ENCODE data around the gene ATP5F1A.
"Not testable (repeated sequence)": the region's sequence is repeated elsewhere in the genome, so short reads cannot be mapped to it uniquely, and the experiment has no call there.

ATP5F1A gene

DNA sequence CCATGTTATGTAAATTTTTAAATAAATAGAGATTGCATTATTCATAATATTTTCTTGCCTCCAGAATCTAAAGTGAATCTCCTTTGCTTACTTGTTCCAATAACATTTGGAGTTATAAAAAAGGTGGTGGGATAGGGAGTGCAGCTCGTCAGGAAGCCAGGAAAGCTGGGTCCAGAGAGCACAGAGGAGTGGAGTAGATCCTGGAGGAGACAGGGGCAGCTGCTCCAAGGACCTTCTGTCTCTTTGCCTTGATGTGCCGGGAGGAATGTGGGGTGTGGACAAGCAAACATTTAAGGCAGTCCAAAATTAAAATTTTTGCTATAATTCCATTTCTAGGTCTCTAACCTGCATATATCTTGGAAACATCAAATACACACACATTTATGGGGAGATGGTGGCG lies 35.4 kb upstream of the ATP5F1A start:
- no peak overlapping the region for H3K4me2 ChIP-seq (ENCODE audit: insufficient read depth, low read length, poor library complexity, severe bottlenecking)
- H3K4me1 ChIP-seq (ENCODE audit: control insufficient read depth in 2 of 2, insufficient read depth in 1 of 2, low read depth in 1 of 2, low read length in 2 of 2) = peaks cover 0 to 2% of the 10 kb centered on the region in 2 donors
- H3K9ac ChIP-seq (ENCODE audit: low read depth, low read length, poor library complexity) = no peak overlapping the region
- no peak overlapping the region for H3K27ac ChIP-seq (replicated peaks; ENCODE audit: low read length)
- no peak overlapping the region for H3K18ac ChIP-seq (ENCODE audit: low read length)
- H3K79me1 ChIP-seq (ENCODE audit: low read depth, low read length) = no peaks in the 10 kb centered on the region
- no peak overlapping the region for H4K8ac ChIP-seq (ENCODE audit: low read depth, low read length)
- no peaks in the 10 kb centered on the region for H3K27me3 ChIP-seq (ENCODE audit: control insufficient read depth in 3 of 3, insufficient read depth in 3 of 3, low read depth in 1 of 3, low read length in 3 of 3)
- no peak for DNase-seq (ENCODE audit: low spot score)
- no peak overlapping the region for H3K4me3 ChIP-seq (ENCODE audit: low read length in 2 of 2)
- no peak overlapping the region for H4K91ac ChIP-seq (ENCODE audit: low read depth, low read length, poor library complexity)
- H3K9me3 ChIP-seq (replicated peaks in 1 of 2; ENCODE audit: control insufficient read depth in 2 of 2, insufficient read depth in 1 of 2, low read depth in 1 of 2, low read length in 2 of 2) = no peaks in the 10 kb centered on the region
- WGBS, 2 donors (ENCODE audit: extremely low coverage in 2 of 2, insufficient read length in 2 of 2, insufficient replicate concordance in 1 of 2) = no CpG with 5 or more reads among the region's 3 CpGs
- H2AFZ ChIP-seq (ENCODE audit: low read length) = no peak overlapping the region
- H2AK5ac ChIP-seq (ENCODE audit: low read depth, low read length) = no peak overlapping the region
- H3K4ac ChIP-seq (ENCODE audit: low read length) = no peak overlapping the region
- peaks cover 8 to 30% of the 10 kb centered on the region in 2 donors for H3K36me3 ChIP-seq (replicated peaks in 1 of 2; ENCODE audit: control insufficient read depth in 2 of 2, insufficient read depth in 2 of 2, low read length in 2 of 2)
- H2BK120ac ChIP-seq (ENCODE audit: low read depth, low read length) = no peak overlapping the region
- no peak overlapping the region for H2BK12ac ChIP-seq (ENCODE audit: low read length)
- no peak overlapping the region for H3K14ac ChIP-seq (ENCODE audit: low read length)
- H3K23ac ChIP-seq (ENCODE audit: low read depth, low read length, poor library complexity) = no peak overlapping the region
- no peak overlapping the region for H2BK15ac ChIP-seq (ENCODE audit: low read length)
- H2BK5ac ChIP-seq (ENCODE audit: low read length) = no peak overlapping the region

DNA sequence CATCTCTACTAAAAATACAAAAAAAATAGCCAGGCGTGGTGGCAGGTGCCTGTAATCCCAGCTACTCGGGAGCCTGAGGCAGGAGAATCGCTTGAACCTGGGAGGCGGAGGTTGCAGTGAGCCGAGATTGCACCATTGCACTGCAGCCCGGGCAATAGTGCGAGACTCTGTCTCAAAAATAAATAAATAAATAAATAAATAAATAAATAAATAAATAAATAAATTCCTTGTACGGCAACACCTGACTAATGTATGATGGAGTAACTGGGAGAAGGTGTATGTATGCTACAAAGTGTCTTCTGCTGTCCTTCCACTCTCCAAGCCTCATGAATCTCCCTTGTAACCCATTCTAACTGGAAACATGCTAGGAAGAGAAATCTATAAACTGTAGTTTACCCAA lies 32.5 kb upstream of the ATP5F1A start:
- not testable (repeated sequence) for H3K27me3 ChIP-seq (ENCODE audit: control insufficient read depth in 3 of 3, insufficient read depth in 3 of 3, low read depth in 1 of 3, low read length in 3 of 3); H3K14ac ChIP-seq (ENCODE audit: low read length); H3K27ac ChIP-seq (replicated peaks; ENCODE audit: low read length); H4K8ac ChIP-seq (ENCODE audit: low read depth, low read length); H3K18ac ChIP-seq (ENCODE audit: low read length); H2BK15ac ChIP-seq (ENCODE audit: low read length); H2AFZ ChIP-seq (ENCODE audit: low read length); H4K91ac ChIP-seq (ENCODE audit: low read depth, low read length, poor library complexity); H3K23ac ChIP-seq (ENCODE audit: low read depth, low read length, poor library complexity); H2BK120ac ChIP-seq (ENCODE audit: low read depth, low read length); H3K4me3 ChIP-seq (ENCODE audit: low read length in 2 of 2); H3K4me1 ChIP-seq (ENCODE audit: control insufficient read depth in 2 of 2, insufficient read depth in 1 of 2, low read depth in 1 of 2, low read length in 2 of 2); H3K4ac ChIP-seq (ENCODE audit: low read length); H3K9ac ChIP-seq (ENCODE audit: low read depth, low read length, poor library complexity); H2BK5ac ChIP-seq (ENCODE audit: low read length); H2AK5ac ChIP-seq (ENCODE audit: low read depth, low read length); H2BK12ac ChIP-seq (ENCODE audit: low read length); H3K79me1 ChIP-seq (ENCODE audit: low read depth, low read length); DNase-seq (ENCODE audit: low spot score); H3K9me3 ChIP-seq (replicated peaks in 1 of 2; ENCODE audit: control insufficient read depth in 2 of 2, insufficient read depth in 1 of 2, low read depth in 1 of 2, low read length in 2 of 2); H3K4me2 ChIP-seq (ENCODE audit: insufficient read depth, low read length, poor library complexity, severe bottlenecking)
- peaks cover 10 to 58% of the 10 kb centered on the region in 2 donors for H3K36me3 ChIP-seq (replicated peaks in 1 of 2; ENCODE audit: control insufficient read depth in 2 of 2, insufficient read depth in 2 of 2, low read length in 2 of 2)
- WGBS, 2 donors (ENCODE audit: extremely low coverage in 2 of 2, insufficient read length in 2 of 2, insufficient replicate concordance in 1 of 2) = no CpG with 5 or more reads among the region's 8 CpGs

DNA sequence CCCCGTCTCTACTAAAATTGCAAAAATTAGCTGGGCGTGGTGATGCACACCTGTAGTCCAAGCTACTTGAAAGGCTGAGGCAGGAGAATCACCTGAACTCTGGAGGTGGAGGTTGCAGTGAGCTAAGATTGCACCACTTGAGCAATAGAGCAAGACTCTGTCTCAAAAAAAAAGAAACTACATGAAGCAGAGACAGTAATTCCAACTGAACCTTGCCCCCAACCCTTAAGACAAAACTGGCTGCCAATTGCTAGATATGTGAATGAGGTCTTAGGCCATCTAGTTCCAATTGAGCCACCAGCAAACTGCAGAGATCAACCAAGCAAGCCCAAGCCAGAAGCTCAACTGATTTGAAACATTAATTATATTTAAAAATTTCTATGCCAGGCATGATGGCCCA lies 32.0 kb upstream of the ATP5F1A start:
- H2BK5ac ChIP-seq (ENCODE audit: low read length) = no peak overlapping the region
- no peak overlapping the region for H2BK12ac ChIP-seq (ENCODE audit: low read length)
- H4K8ac ChIP-seq (ENCODE audit: low read depth, low read length) = no peak overlapping the region

DNA sequence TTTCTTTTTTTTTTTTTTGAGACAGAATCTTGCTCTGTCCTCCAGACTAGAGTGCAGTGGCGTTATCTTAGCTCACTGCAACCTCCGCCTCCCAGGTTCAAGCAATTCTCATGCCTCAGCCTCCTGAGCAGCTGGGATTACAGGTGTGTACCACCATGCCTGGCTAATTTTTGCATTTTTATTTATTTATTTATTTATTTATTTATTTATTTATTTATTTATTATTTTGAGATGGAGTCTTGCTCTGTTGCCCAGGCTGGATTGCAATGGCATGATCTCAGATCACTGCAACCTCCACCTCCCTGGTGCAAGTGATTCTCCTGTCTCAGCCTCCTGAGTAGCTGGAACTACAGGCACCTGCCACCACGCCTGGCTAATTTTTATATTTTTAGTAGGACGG lies 28.5 kb upstream of the ATP5F1A start:
- H3K36me3 ChIP-seq (replicated peaks in 1 of 2; ENCODE audit: control insufficient read depth in 2 of 2, insufficient read depth in 2 of 2, low read length in 2 of 2) = peaks cover 22 to 89% of the 10 kb centered on the region in 2 donors
- WGBS, 2 donors (ENCODE audit: extremely low coverage in 2 of 2, insufficient read length in 2 of 2, insufficient replicate concordance in 1 of 2) = no CpG with 5 or more reads among the region's 4 CpGs

More for the DNA sequence above, 32.0 kb upstream of the ATP5F1A start:
- Histone ChIP-seq H3K27ac (replicated peaks; ENCODE audit: low read length) (no peak overlapping the region), H3K9me3 (replicated peaks in 1 of 2; ENCODE audit: control insufficient read depth in 2 of 2, insufficient read depth in 1 of 2, low read depth in 1 of 2, low read length in 2 of 2) (no peaks in the 10 kb centered on the region), H3K14ac (ENCODE audit: low read length) (no peak overlapping the region), H4K91ac (ENCODE audit: low read depth, low read length, poor library complexity) (no peak overlapping the region), H3K36me3 (replicated peaks in 1 of 2; ENCODE audit: control insufficient read depth in 2 of 2, insufficient read depth in 2 of 2, low read length in 2 of 2) (peaks cover 10 to 63% of the 10 kb centered on the region in 2 donors), H2AFZ (ENCODE audit: low read length) (no peak overlapping the region), H2BK15ac (ENCODE audit: low read length) (no peak overlapping the region), H3K4me3 (ENCODE audit: low read length in 2 of 2) (no peak overlapping the region), H3K79me1 (ENCODE audit: low read depth, low read length) (no peaks in the 10 kb centered on the region), H3K4me1 (ENCODE audit: control insufficient read depth in 2 of 2, insufficient read depth in 1 of 2, low read depth in 1 of 2, low read length in 2 of 2) (peaks cover 0 to 2% of the 10 kb centered on the region in 2 donors), H3K23ac (ENCODE audit: low read depth, low read length, poor library complexity) (no peak overlapping the region), H2AK5ac (ENCODE audit: low read depth, low read length) (no peak overlapping the region), H3K9ac (ENCODE audit: low read depth, low read length, poor library complexity) (no peak overlapping the region), H2BK120ac (ENCODE audit: low read depth, low read length) (no peak overlapping the region), H3K4me2 (ENCODE audit: insufficient read depth, low read length, poor library complexity, severe bottlenecking) (no peak overlapping the region), H3K27me3 (ENCODE audit: control insufficient read depth in 3 of 3, insufficient read depth in 3 of 3, low read depth in 1 of 3, low read length in 3 of 3) (no peaks in the 10 kb centered on the region), H3K4ac (ENCODE audit: low read length) (no peak overlapping the region), H3K18ac (ENCODE audit: low read length) (no peak overlapping the region)
- WGBS, 2 donors (ENCODE audit: extremely low coverage in 2 of 2, insufficient read length in 2 of 2, insufficient replicate concordance in 1 of 2) = no CpG with 5 or more reads among the region's 2 CpGs
- DNase-seq (ENCODE audit: low spot score) = no peak

More for the DNA sequence above, 28.5 kb upstream of the ATP5F1A start:
- not testable (repeated sequence) for H3K14ac ChIP-seq (ENCODE audit: low read length); H3K4ac ChIP-seq (ENCODE audit: low read length); H3K27ac ChIP-seq (replicated peaks; ENCODE audit: low read length); H2AK5ac ChIP-seq (ENCODE audit: low read depth, low read length); H2BK12ac ChIP-seq (ENCODE audit: low read length); H2AFZ ChIP-seq (ENCODE audit: low read length); H3K4me2 ChIP-seq (ENCODE audit: insufficient read depth, low read length, poor library complexity, severe bottlenecking); H3K27me3 ChIP-seq (ENCODE audit: control insufficient read depth in 3 of 3, insufficient read depth in 3 of 3, low read depth in 1 of 3, low read length in 3 of 3); H2BK15ac ChIP-seq (ENCODE audit: low read length); H3K23ac ChIP-seq (ENCODE audit: low read depth, low read length, poor library complexity); H3K18ac ChIP-seq (ENCODE audit: low read length); H2BK120ac ChIP-seq (ENCODE audit: low read depth, low read length); H4K8ac ChIP-seq (ENCODE audit: low read depth, low read length); DNase-seq (ENCODE audit: low spot score); H3K9ac ChIP-seq (ENCODE audit: low read depth, low read length, poor library complexity); H3K9me3 ChIP-seq (replicated peaks in 1 of 2; ENCODE audit: control insufficient read depth in 2 of 2, insufficient read depth in 1 of 2, low read depth in 1 of 2, low read length in 2 of 2); H2BK5ac ChIP-seq (ENCODE audit: low read length); H3K4me3 ChIP-seq (ENCODE audit: low read length in 2 of 2); H3K79me1 ChIP-seq (ENCODE audit: low read depth, low read length); H3K4me1 ChIP-seq (ENCODE audit: control insufficient read depth in 2 of 2, insufficient read depth in 1 of 2, low read depth in 1 of 2, low read length in 2 of 2); H4K91ac ChIP-seq (ENCODE audit: low read depth, low read length, poor library complexity)
